Measurements from ENCODE around the gene ZBTB32.

Gene ZBTB32

GRCh38 chr19:35729021-35729420 lies 24.7 kb downstream of the ZBTB32 start:
- Histone ChIP-seq H3K27me3 (ENCODE audit: insufficient read depth, low read length) (no peaks in the 10 kb centered on the region), H3K36me3 (ENCODE audit: insufficient read depth, low read length) (peaks cover 86% of the 10 kb centered on the region), H3K9me3 (ENCODE audit: low read length) (no peaks in the 10 kb centered on the region), H3K4me3 (ENCODE audit: low read length) (no peak overlapping the region), H3K4me1 (ENCODE audit: insufficient read depth, low read length) (no peaks in the 10 kb centered on the region), H2AFZ (ENCODE audit: low read depth, low read length) (no peak overlapping the region)

- H2AFZ ChIP-seq (ENCODE audit: low read depth, low read length), result no peak overlapping the region
- H3K27me3 ChIP-seq (ENCODE audit: insufficient read depth, low read length), result no peaks in the 10 kb centered on the region
- no peaks in the 10 kb centered on the region for H3K9me3 ChIP-seq (ENCODE audit: low read length)
- H3K4me1 ChIP-seq (ENCODE audit: insufficient read depth, low read length), result no peaks in the 10 kb centered on the region
- peaks cover 86% of the 10 kb centered on the region for H3K36me3 ChIP-seq (ENCODE audit: insufficient read depth, low read length)
- no peak overlapping the region for H3K4me3 ChIP-seq (ENCODE audit: low read length)
Measured at GRCh38 chr19:35729763-35730162, 25.4 kb downstream of the ZBTB32 start.

GRCh38 chr19:35730326-35730725 lies 26.0 kb downstream of the ZBTB32 start:
- Histone ChIP-seq H3K9me3 (ENCODE audit: low read length) (no peaks in the 10 kb centered on the region), H3K27me3 (ENCODE audit: insufficient read depth, low read length) (no peaks in the 10 kb centered on the region), H3K4me3 (ENCODE audit: low read length) (no peak overlapping the region), H3K36me3 (ENCODE audit: insufficient read depth, low read length) (peaks cover 84% of the 10 kb centered on the region), H2AFZ (ENCODE audit: low read depth, low read length) (no peak overlapping the region), H3K4me1 (ENCODE audit: insufficient read depth, low read length) (no peaks in the 10 kb centered on the region)

- Histone ChIP-seq H2AFZ (ENCODE audit: low read depth, low read length) (no peak overlapping the region), H3K9me3 (ENCODE audit: low read length) (no peaks in the 10 kb centered on the region), H3K4me1 (ENCODE audit: insufficient read depth, low read length) (no peaks in the 10 kb centered on the region), H3K4me3 (ENCODE audit: low read length) (no peak overlapping the region), H3K36me3 (ENCODE audit: insufficient read depth, low read length) (peaks cover 79% of the 10 kb centered on the region), H3K27me3 (ENCODE audit: insufficient read depth, low read length) (no peaks in the 10 kb centered on the region)
Measured at GRCh38 chr19:35731353-35731752, 27.0 kb downstream of the ZBTB32 start.

GRCh38 chr19:35731779-35732405 lies 27.5 kb downstream of the ZBTB32 start:
- Histone ChIP-seq H3K9me3 (ENCODE audit: low read length) (no peaks in the 10 kb centered on the region), H3K27me3 (ENCODE audit: insufficient read depth, low read length) (no peaks in the 10 kb centered on the region), H3K4me1 (ENCODE audit: insufficient read depth, low read length) (no peaks in the 10 kb centered on the region), H3K36me3 (ENCODE audit: insufficient read depth, low read length) (peaks cover 84% of the 10 kb centered on the region), H3K4me3 (ENCODE audit: low read length) (no peak overlapping the region), H2AFZ (ENCODE audit: low read depth, low read length) (no peak overlapping the region)

GRCh38 chr19:35732540-35733179 lies 28.3 kb downstream of the ZBTB32 start:
- Histone ChIP-seq H3K27me3 (ENCODE audit: insufficient read depth, low read length) (no peaks in the 10 kb centered on the region), H3K4me1 (ENCODE audit: insufficient read depth, low read length) (no peaks in the 10 kb centered on the region), H2AFZ (ENCODE audit: low read depth, low read length) (no peak overlapping the region), H3K4me3 (ENCODE audit: low read length) (no peak overlapping the region), H3K9me3 (ENCODE audit: low read length) (no peaks in the 10 kb centered on the region), H3K36me3 (ENCODE audit: insufficient read depth, low read length) (peaks cover 82% of the 10 kb centered on the region)

- Histone ChIP-seq H2AFZ (ENCODE audit: low read depth, low read length) (no peak overlapping the region), H3K36me3 (ENCODE audit: insufficient read depth, low read length) (peaks cover 83% of the 10 kb centered on the region), H3K27me3 (ENCODE audit: insufficient read depth, low read length) (no peaks in the 10 kb centered on the region), H3K4me1 (ENCODE audit: insufficient read depth, low read length) (no peaks in the 10 kb centered on the region), H3K4me3 (ENCODE audit: low read length) (no peak overlapping the region), H3K9me3 (ENCODE audit: low read length) (no peaks in the 10 kb centered on the region)
Measured at GRCh38 chr19:35733180-35734125, 29.1 kb downstream of the ZBTB32 start.

GRCh38 chr19:35734273-35734672 lies 29.9 kb downstream of the ZBTB32 start:
- H3K4me1 ChIP-seq (ENCODE audit: insufficient read depth, low read length), result no peaks in the 10 kb centered on the region
- peaks cover 80% of the 10 kb centered on the region for H3K36me3 ChIP-seq (ENCODE audit: insufficient read depth, low read length)
- H2AFZ ChIP-seq (ENCODE audit: low read depth, low read length), result no peak overlapping the region
- H3K4me3 ChIP-seq (ENCODE audit: low read length), result no peak overlapping the region
- no peaks in the 10 kb centered on the region for H3K9me3 ChIP-seq (ENCODE audit: low read length)
- H3K27me3 ChIP-seq (ENCODE audit: insufficient read depth, low read length), result no peaks in the 10 kb centered on the region

GRCh38 chr19:35734889-35735288 lies 30.5 kb downstream of the ZBTB32 start:
- no peaks in the 10 kb centered on the region for H3K9me3 ChIP-seq (ENCODE audit: low read length)
- no peak overlapping the region for H3K4me3 ChIP-seq (ENCODE audit: low read length)
- peaks cover 4% of the 10 kb centered on the region for H3K4me1 ChIP-seq (ENCODE audit: insufficient read depth, low read length)
- no peaks in the 10 kb centered on the region for H3K27me3 ChIP-seq (ENCODE audit: insufficient read depth, low read length)
- H3K36me3 ChIP-seq (ENCODE audit: insufficient read depth, low read length), result peaks cover 74% of the 10 kb centered on the region
- H2AFZ ChIP-seq (ENCODE audit: low read depth, low read length), result no peak overlapping the region

GRCh38 chr19:35736913-35737886 lies 32.8 kb downstream of the ZBTB32 start:
- no peak overlapping the region for H3K4me3 ChIP-seq (ENCODE audit: low read length)
- no peaks in the 10 kb centered on the region for H3K27me3 ChIP-seq (ENCODE audit: insufficient read depth, low read length)
- H3K9me3 ChIP-seq (ENCODE audit: low read length), result no peaks in the 10 kb centered on the region
- no peak overlapping the region for H2AFZ ChIP-seq (ENCODE audit: low read depth, low read length)
- H3K4me1 ChIP-seq (ENCODE audit: insufficient read depth, low read length), result peaks cover 5% of the 10 kb centered on the region
- peaks cover 52% of the 10 kb centered on the region for H3K36me3 ChIP-seq (ENCODE audit: insufficient read depth, low read length)

GRCh38 chr19:35738021-35738886 lies 33.9 kb downstream of the ZBTB32 start:
- H3K4me3 ChIP-seq (ENCODE audit: low read length), result no peak overlapping the region
- H3K36me3 ChIP-seq (ENCODE audit: insufficient read depth, low read length), result peaks cover 50% of the 10 kb centered on the region
- peaks cover 5% of the 10 kb centered on the region for H3K4me1 ChIP-seq (ENCODE audit: insufficient read depth, low read length)
- no peaks in the 10 kb centered on the region for H3K27me3 ChIP-seq (ENCODE audit: insufficient read depth, low read length)
- no peaks in the 10 kb centered on the region for H3K9me3 ChIP-seq (ENCODE audit: low read length)
- H2AFZ ChIP-seq (ENCODE audit: low read depth, low read length), result no peak overlapping the region

- no peak overlapping the region for H2AFZ ChIP-seq (ENCODE audit: low read depth, low read length)
- peaks cover 5% of the 10 kb centered on the region for H3K4me1 ChIP-seq (ENCODE audit: insufficient read depth, low read length)
- H3K9me3 ChIP-seq (ENCODE audit: low read length), result no peaks in the 10 kb centered on the region
- H3K4me3 ChIP-seq (ENCODE audit: low read length), result no peak overlapping the region
- peaks cover 44% of the 10 kb centered on the region for H3K36me3 ChIP-seq (ENCODE audit: insufficient read depth, low read length)
- no peaks in the 10 kb centered on the region for H3K27me3 ChIP-seq (ENCODE audit: insufficient read depth, low read length)
Measured at GRCh38 chr19:35738887-35739229, 34.5 kb downstream of the ZBTB32 start.
